ENCODE measurements around the gene GLT6D1.

Gene GLT6D1

DNA sequence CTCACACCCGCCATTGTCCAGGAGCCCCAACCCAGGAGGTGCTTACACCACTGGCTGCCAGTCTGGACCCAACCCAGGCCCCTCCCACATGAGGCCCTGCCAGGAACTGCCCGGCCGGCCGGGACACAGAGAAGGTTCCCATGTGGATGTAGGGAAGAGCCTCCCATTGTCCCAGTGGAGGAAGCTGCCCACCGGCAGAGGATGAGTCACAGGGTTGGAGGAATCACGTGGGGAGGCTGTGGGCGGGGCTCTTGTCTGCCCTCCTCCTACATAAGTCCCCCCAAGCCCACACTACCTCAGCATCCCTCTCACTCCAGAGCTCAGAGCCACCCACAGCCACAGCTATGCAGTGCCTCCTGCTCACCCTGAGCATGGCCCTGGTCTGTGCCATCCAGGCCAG, 51.7 kb downstream of the GLT6D1 start:
- no peak for DNase-seq (ENCODE audit: extremely low read depth, insufficient read length)
- Histone ChIP-seq H3K4me3 (replicated peaks; ENCODE audit: low read depth, low read length) (no peak overlapping the region), H3K27me3 (replicated peaks; ENCODE audit: control insufficient read depth, insufficient read depth, low read length) (no peaks in the 10 kb centered on the region), H3K36me3 (ENCODE audit: control insufficient read depth, insufficient read depth, low read length) (no peaks in the 10 kb centered on the region)
- TF ChIP-seq, protein P1, sequence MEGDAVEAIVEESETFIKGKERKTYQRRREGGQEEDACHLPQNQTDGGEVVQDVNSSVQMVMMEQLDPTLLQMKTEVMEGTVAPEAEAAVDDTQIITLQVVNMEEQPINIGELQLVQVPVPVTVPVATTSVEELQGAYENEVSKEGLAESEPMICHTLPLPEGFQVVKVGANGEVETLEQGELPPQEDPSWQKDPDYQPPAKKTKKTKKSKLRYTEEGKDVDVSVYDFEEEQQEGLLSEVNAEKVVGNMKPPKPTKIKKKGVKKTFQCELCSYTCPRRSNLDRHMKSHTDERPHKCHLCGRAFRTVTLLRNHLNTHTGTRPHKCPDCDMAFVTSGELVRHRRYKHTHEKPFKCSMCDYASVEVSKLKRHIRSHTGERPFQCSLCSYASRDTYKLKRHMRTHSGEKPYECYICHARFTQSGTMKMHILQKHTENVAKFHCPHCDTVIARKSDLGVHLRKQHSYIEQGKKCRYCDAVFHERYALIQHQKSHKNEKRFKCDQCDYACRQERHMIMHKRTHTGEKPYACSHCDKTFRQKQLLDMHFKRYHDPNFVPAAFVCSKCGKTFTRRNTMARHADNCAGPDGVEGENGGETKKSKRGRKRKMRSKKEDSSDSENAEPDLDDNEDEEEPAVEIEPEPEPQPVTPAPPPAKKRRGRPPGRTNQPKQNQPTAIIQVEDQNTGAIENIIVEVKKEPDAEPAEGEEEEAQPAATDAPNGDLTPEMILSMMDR (IDR thresholded peaks at IDR 0.05; ENCODE audit: insufficient read depth, low read length, poor library complexity, severe bottlenecking): no peak

DNA sequence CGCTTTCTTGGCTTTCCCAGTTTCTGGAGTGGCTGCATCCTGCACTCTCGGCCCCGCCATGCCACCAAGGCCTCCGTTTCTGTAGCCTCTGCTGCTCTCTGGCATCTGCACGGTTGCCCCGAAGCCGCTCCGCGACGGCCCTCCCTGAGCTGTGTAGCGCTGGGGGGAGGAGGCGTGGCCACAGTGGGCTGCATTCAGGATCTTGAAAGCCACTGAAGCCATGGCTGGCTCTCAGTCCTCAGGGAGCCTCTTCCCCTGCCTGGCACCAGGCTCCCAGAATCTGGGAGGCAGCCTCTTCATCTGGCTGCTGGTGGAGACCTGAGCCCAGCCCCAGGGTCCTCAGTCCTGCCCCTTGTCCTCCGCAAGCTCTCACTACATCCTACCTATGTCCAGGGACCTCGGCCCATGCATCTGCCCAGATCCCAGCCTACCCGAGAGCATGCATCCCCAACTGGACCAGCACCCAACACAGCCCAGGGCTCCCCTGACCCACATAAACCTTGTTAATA, 52.7 kb downstream of the GLT6D1 start:
- no peak for DNase-seq (ENCODE audit: extremely low read depth, insufficient read length)
- H3K27me3 ChIP-seq (replicated peaks; ENCODE audit: control insufficient read depth, insufficient read depth, low read length): no peaks in the 10 kb centered on the region
- TF ChIP-seq, protein P1 (IDR thresholded peaks at IDR 0.05; ENCODE audit: insufficient read depth, low read length, poor library complexity, severe bottlenecking): no peak
- no peak overlapping the region for H3K4me3 ChIP-seq (replicated peaks; ENCODE audit: low read depth, low read length)
- H3K36me3 ChIP-seq (ENCODE audit: control insufficient read depth, insufficient read depth, low read length): no peaks in the 10 kb centered on the region

DNA sequence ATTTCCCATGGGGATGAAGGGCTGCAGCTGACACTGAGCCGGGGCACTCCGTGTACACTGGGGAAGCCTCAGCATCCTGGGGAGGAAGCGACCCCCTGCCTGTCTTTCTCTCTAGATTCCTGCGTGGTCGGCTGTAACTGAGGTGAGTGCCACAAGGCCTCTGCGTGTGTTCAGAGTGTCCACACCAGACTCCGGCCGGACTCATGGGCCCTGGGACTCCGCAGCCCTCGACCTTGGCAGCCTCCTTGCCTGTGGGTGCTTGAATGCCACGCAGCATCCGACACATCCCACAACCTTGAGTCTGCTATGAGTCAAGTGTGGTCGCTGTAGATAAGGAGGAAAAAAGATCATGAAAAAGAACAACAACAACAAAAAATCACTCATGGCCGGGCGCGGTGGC, 54.4 kb downstream of the GLT6D1 start:
- TF ChIP-seq, protein P1 (IDR thresholded peaks at IDR 0.05; ENCODE audit: insufficient read depth, low read length, poor library complexity, severe bottlenecking): no peak
- Histone ChIP-seq H3K36me3 (ENCODE audit: control insufficient read depth, insufficient read depth, low read length) (no peaks in the 10 kb centered on the region), H3K27me3 (replicated peaks; ENCODE audit: control insufficient read depth, insufficient read depth, low read length) (no peaks in the 10 kb centered on the region), H3K4me3 (replicated peaks; ENCODE audit: low read depth, low read length) (no peak overlapping the region)
- DNase-seq (ENCODE audit: extremely low read depth, insufficient read length): no peak

DNA sequence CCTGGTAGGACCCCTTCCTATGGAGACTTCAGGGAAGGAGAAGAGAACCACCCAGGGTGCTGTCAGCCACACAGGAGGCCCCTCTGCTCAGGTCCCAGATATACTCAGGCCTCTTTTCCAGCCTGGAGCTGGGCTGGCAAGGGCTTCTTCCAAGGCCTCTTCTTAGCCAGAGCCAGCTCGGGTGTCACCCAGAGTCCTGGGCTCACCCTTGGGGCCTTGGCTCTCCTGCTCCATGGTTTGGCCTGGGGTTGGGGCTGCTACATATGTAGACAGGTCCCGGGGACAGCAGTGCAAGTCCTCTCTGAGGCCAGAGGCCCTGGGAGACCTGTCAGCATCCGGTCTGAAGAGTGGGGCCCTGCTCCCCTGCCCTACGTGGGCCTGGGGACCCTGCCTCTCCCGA, 55.0 kb downstream of the GLT6D1 start:
- DNase-seq (ENCODE audit: extremely low read depth, insufficient read length): no peak
- Histone ChIP-seq H3K4me3 (replicated peaks; ENCODE audit: low read depth, low read length) (no peak overlapping the region), H3K36me3 (ENCODE audit: control insufficient read depth, insufficient read depth, low read length) (no peaks in the 10 kb centered on the region), H3K27me3 (replicated peaks; ENCODE audit: control insufficient read depth, insufficient read depth, low read length) (no peaks in the 10 kb centered on the region)
- TF ChIP-seq, protein P1 (IDR thresholded peaks at IDR 0.05; ENCODE audit: insufficient read depth, low read length, poor library complexity, severe bottlenecking): no peak

DNA sequence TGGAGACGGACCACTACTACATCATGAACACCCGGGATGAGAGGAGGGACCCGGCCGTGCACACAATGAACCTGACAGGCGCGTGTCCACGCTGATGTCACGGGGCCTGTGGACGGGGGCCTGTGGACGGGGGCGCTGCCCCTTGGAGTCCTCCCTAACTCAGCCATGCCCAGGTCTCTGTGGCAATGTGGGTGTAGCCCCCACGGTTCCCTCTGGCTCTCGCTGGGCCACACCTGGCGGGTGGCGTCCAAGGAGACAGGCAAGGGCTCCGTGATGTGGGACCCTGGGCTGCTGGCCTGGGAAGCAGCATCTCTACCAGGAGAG, 55.7 kb downstream of the GLT6D1 start:
- TF ChIP-seq, protein P1 (IDR thresholded peaks at IDR 0.05; ENCODE audit: insufficient read depth, low read length, poor library complexity, severe bottlenecking): no peak
- no peaks in the 10 kb centered on the region for H3K27me3 ChIP-seq (replicated peaks; ENCODE audit: control insufficient read depth, insufficient read depth, low read length)
- no peaks in the 10 kb centered on the region for H3K36me3 ChIP-seq (ENCODE audit: control insufficient read depth, insufficient read depth, low read length)
- no peak overlapping the region for H3K4me3 ChIP-seq (replicated peaks; ENCODE audit: low read depth, low read length)
- DNase-seq (ENCODE audit: extremely low read depth, insufficient read length): no peak

Data from GM06990 (cell line).